ENCODE measurements around the gene CSPG4.

CSPG4 gene

DNA sequence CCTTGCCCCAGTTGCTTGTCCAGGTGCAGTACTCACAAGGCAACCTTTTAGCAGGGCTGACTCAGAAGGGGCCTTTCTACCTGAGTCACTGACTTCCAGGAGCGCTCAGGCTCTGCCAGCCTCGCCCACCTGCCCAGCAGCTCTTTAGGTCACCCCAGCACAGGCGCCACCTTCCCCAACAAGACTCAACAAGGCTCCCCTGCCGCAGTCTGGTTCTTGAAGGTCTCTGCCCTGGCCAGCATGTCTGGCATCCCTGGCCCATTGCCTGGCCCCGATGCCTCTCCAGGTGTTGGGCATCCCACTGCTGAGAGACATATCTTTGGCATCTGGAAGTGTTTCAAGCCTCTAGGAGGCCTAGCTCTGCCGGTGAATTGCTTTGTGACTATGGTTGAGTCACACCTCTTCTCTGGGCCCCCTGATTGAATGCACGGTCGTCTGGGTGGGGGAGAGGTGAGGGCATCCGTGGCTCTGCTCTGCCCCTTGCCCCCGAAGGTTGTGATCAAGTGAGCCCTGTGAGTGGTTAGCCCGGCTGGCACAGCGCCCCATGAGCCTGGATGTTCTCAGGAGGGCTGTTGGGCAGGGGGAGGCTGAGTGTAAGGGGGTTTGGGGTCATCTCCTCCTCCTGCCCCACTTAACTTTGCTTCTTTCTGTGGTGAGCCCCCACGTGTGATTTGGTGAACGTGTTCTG lies 43.3 kb downstream of the CSPG4 start:
- FAIRE-seq, result no peak

DNA sequence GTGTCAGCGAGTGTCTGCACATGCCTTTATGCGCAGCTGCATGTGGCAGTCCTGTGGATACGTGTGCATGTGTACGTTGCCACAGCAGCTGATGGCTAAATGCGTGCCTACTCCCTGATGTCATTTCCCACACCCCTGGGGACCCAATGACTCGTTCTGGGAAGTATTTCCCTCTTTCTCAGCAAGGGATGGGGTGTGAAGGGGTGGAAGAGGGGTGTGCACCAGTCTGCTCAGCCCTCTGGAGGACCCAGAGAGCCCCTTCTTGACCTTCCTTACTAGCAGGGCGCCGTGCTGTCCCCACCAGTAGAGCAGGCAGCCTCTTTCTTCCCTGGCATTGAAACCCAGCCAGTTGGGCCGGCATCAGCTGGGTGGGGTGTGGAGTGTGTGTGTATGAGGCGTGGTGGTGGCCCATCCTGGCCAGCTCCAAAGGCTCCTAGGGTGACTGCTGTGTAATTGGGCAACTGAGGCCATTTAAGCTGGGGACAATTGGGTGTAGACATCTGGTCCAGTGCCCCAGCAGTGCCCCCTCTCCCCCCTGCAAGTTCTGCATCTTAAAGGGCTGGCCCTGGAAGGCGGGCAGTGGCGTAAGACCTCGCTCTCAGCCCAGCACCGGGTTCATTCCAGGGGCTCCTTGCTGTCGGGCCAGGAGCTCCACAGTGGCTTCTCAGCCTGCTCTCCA lies 45.7 kb downstream of the CSPG4 start:
- no peak for FAIRE-seq

DNA sequence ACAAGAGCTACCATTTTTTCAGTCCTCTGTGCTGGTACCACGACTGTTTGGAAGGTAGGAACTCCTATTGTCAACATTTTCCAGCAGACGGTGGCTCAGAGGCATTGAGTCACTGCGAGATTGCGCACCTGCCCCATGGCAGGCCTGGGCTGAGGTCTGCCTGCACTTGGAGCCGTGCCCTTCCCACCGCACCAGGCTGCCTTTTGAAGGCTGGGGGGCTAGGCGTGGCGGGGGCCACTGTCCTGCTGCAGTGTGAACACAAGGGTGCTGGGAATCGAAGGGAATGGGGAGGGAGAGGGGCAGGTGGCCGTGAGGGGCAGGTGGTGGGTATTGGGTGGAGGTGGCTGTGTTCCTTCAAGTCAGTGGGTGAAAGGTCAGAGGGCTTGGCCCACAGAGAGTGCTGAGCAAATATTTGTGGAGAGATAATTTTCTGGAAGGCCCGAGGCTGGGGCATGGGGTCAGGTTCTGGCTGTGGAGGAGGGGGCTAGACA lies 48.7 kb downstream of the CSPG4 start:
- FAIRE-seq, result no peak

DNA sequence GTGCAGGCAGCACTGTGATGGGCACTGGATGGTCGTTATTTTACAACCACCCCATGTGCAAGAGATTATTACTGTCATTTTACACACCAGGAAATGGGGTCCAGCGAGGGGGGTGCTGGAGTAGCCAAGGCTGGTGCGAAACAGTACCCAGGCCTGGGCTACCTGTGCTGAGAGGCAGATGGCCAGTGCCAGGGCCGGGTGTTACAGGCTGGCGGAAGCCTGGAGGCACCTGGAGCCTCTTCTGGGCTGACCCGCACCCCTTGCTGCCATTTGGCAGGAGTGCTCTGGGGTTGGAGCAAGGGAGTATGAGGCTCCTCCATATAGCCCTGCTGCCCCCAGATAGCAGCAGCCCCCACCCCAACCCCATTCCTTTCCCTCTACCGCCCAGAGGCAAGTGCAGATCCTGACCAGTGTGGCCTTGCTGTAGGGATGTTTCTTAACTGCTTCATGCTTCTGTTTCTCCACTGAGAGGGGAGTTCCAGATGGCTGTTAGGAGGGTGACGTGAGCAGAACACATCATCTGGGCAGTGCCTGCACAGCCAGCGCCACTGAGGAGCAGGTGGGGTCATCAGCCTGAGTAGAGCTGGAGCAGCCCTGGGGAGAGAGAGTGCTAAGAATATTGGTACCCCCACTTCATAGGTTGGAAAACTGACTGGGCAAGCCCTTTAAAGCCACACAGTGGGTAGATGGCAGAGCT lies 49.7 kb downstream of the CSPG4 start:
- FAIRE-seq, result no peak

DNA sequence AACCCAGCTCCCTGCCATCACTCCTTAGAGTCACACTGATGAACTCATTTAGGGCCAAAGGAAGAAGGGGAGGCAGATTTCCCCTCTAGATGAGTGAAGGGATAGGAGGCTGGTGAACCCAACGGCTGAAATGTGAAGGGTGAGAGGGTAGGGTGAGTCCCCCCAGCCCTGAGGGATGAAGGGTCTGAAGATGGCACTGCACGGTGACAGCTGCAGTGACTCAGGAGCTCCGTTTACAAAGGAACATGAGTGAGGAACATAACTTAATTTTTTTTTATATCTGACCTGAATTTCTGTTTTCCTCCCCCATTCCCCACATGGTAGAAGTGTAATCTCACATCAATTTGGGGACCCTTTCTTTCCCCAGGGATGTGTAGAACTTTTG lies 50.9 kb downstream of the CSPG4 start:
- no peak for FAIRE-seq

DNA sequence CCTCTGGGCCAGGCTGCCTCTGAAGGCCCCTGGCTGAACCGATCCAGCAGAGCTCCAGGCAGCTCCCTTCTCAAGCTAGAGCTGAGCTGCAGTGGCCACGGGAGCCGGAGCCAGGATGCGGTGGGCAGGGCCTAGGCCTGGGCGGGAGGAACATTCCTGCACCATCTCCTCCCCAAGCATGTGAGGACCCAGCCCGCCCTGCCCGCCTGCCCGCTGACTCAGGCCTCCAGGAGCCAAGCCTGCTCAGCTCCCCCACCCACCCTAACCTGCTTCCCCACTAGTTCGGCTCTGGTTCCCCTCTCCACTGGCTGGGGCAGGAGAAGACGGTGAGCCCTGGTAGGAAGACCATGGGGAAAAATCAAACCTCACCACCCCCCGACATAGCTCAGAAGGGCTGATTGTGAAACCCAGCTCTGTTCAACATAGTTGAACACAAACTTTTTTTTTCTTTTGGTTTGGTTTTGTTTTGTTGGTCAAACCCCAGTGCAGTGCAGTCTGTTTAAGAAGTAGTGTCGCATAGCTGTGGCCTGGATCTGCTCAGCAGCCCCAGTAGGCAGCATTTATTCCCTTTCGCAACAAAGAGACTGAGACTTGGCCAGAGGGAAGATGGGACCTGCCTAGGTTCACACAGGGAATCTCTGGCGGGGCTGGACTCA lies 51.4 kb downstream of the CSPG4 start:
- no peak for FAIRE-seq

DNA sequence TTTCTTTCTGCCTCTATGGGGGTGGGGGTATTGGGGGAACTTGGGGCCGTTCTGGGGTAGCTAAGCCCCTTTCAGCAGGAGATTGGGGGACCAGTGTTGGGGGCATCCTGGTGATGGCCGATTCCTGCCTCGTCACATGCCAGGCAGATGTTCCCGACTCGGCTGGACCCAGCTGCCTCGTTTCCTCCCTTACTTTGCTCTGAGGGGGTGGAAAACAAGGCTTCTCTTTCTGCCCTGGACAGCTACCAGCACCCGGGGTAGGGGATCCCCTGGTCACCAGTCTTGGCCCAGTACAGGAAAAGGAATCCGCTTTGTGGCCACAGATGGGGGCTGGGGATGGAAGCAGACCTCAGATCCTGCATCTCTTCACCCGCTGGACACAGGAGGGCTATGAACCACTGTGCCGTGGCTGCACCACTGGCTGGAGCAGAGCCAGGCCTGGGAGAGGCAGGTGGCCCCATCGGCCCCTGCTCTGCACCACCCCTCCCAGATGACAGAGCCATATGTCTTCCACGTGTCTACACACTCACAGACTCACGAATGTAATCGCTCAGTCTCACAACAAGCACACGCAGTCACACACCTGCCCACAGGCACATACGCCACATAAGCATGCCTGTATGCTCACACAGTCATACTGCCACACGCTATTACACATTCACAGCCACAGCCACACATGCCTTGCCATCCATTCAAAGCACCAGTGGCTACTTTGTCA lies 52.6 kb downstream of the CSPG4 start:
- no peak for FAIRE-seq

DNA sequence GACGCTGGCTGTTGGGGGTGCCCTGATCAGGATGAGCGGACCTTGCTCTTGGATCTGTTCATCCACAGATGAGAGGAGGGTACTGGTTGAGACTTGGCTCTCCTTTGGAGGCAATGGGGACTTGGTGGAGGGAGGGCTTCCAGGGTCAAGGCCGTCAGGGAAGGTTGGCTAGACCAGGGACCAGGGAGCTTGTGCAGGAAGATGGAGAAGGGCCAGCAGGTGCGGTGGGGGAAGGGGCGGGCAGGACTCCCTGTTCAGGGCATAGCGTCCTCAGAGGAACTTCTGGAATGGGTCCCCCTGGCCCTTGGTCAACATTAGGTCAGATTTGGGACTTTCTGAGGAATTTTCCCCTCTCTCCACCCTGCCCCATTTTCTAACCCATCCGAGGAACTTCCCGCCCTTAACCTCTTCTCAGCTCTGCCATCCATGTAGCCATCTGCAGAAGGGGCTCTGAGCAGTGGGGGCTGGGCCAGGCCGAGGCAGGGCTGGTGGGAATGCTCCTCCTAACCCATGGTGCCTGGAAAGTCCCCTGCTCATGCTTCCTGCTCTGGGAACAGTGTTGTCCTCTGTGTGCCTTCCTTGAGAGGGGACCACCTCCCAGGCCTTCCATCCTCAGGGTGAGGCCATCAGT lies 53.4 kb downstream of the CSPG4 start:
- no peak for FAIRE-seq

DNA sequence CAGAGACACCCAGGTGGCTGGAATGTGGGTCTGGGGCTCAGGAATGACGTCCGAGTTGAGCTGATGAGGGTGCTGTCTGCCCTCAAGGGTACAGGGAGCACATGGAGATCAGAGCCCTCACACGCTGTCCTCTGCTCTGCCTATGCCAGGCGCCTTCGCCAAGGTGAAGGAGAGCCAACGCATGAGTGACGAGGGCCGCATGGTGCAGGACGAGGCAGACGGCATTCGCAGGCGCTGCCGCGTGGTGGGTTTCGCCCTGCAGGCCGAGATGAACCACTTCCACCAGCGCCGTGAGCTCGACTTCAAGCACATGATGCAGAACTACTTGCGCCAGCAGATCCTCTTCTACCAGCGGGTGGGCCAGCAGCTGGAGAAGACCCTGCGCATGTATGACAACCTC lies 55.8 kb downstream of the CSPG4 start:
- no peak for FAIRE-seq

DNA sequence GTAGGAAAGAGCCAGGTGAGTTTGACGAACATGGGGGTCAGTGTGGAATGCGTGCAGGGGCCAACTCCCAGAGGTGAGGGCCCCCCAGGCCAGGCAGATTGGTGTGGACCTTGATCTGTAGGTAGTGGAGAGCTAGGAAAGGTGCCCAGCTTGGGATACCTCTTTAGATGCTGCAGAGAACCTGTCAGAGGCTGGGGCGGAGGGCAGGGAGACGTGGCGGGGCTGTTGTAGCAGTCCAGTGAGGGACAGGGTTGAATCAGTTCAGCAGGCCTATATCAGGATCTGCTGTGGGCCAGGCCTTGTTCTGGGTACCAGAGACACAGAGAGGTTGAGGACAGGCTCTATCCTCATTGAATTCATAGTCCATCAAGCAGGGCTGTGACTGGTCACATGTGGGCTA lies 56.3 kb downstream of the CSPG4 start:
- no peak for FAIRE-seq

DNA sequence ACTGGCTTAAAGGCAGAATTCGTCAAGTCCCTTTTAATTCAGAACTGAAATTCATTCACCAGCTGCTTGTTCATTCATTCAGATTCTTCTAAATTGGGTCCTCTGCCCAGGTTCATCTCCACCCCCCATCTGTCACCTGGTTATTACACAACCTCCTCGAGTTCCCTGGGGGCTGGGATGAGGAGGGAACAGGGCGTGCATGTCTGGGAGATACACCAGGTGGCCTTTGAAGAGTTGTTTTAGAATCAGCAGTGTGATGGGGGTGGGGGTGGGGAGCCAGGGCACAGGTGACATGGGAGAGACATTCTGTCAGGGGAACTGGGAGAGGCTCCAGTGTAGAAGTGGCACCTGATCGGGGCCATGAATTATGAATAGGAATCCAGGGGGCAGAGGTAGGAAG lies 56.7 kb downstream of the CSPG4 start:
- FAIRE-seq, result no peak

DNA sequence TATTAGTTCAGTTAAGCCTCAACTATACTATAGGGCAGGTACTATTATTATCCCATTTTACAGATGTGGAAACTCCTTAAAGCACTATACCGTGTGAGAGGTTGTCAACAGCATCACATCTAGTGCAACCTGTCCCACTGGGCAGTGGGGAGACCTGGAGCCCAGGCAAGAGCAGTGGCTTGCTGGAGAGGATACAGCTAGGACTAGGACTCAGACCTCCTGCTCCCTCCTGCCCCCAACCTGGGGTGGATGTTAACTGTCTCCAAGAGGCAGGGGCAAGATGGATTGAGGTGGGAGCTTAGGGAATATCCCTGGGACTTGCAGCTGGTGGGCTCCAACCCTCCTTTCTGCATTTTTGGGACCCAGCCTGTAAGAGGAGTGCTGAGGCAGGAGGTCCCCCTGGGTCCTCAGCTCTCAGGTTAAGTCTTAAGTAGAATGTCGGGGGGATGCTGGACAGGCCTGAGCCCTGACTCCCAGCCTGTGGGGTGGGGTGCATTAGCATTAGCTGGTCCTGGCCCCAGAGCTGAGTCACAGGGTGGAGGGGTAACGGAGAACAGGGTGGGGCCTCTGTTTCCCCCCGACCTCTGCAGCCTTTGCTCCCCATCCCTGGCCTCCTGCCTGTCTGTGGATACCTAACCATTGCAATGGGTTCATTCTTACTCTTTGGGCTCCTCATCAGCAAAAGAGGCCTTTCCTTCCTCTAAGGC lies 58.3 kb downstream of the CSPG4 start:
- no peak for FAIRE-seq

DNA sequence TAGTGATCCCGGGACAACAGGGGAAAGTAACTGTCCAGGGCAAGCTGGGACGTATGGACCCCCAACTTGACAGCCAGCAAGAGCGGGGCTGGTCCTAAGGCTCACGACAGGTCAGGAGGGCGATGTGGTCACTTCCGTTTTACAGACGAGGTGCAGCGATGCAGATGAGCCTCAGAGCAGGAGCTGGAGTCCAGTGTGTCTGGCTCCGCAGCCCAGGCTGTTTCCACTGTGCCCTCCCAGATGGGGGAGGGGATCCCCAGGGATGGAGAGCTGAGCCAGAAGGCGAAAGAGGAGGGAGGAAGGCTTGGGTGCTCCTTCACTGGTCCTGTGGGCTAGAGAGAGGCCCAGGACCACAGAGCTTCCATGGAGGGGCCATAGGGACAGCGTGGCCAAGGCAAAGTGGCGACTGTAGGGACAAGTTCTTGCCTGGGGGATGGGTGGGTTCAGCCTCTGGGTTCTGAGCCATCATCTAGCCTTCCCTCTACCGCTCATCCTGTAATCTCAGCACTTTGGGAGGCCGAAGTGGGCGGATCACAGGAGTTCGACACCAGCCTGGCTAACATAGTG lies 59.2 kb downstream of the CSPG4 start:
- no peak for FAIRE-seq

DNA sequence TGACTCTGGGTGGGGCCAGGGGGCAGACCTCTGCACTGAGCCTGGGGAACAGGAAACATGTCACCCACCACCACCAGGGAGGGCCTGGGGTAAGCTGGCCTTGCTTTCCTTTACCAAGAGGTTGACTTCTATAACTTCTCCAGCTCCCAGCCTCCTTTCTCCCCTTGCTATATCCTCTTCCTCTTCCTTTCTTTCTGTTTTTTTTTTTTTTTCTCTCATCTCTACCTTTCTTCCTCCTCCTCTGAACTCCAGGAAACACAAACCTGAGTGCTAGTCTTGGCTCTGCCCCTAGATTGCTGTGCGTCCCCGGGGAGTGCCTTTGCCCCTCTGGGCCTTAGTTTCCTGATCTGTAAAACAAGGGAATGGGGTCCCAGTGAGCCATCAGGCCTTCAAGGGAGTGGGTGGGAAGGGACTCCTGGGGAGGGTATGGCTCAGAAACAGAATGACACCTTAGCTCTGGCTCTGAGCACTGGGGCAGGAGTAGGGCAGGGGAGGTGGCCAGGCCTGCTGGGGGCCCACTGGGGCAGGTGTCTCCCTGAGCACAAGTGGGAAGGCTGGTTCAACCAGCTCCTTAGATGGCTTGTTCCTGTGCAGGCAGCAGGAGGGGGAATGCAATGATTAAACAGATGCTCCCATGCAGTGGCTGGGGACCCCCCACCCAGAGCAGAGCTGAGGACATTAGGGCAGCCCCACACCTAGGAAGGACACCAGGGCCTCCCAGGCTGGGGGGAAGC lies 60.7 kb downstream of the CSPG4 start:
- FAIRE-seq, result no peak

DNA sequence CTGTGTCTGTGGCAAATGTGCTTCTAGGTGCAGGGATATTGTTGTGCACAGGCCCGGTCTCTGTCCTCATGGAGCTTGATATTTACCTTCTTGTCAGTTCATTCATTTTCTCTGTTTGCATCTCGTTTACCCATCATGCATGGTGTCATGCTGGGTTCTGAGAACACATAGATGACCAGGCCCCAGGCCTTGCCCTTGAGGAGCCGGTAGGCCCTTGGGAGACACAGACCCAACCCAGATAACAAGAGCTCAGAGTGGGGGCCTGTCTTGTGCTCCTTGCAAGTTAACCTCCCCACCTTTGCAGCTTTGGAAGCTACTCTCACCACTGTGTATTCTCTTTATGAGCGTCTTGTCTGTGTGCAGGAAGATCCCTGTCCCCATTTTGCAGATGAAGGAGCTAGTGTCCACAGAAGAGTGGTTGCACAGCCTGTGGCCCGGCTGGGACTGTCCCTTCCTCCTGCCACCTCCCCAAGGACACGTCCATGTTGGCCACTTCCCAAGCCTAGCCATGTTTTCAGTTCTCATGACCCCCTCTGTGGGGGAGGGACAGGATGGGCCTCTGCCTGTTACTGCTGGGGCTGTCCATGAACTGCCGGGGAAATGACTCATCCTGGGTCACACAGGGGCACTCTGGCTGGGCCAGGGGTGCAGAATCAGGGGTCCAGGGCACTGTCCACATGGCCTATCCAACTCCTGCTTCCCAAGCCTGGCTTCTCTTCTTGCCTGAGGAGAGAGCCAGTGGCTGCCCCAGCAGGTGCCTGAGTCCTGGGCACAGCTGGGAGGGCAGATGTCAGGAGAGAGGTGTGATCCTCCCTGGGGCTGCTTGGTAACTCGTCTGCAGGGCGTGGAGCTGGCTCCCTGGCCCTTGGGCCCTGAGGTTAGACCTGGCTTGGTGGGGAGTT lies 61.5 kb downstream of the CSPG4 start:
- FAIRE-seq, result no peak

DNA sequence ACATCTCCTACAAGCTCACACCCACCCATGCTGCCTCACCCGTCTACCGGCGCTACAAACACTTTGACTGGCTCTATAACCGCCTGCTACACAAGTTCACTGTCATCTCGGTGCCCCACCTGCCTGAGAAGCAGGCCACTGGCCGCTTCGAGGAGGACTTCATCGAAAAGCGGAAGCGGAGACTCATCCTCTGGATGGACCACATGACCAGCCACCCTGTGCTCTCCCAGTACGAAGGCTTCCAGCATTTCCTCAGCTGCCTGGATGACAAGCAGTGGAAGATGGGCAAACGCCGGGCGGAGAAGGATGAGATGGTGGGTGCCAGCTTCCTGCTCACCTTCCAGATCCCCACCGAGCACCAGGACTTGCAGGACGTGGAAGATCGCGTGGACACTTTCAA lies 62.8 kb downstream of the CSPG4 start:
- no peak for FAIRE-seq

DNA sequence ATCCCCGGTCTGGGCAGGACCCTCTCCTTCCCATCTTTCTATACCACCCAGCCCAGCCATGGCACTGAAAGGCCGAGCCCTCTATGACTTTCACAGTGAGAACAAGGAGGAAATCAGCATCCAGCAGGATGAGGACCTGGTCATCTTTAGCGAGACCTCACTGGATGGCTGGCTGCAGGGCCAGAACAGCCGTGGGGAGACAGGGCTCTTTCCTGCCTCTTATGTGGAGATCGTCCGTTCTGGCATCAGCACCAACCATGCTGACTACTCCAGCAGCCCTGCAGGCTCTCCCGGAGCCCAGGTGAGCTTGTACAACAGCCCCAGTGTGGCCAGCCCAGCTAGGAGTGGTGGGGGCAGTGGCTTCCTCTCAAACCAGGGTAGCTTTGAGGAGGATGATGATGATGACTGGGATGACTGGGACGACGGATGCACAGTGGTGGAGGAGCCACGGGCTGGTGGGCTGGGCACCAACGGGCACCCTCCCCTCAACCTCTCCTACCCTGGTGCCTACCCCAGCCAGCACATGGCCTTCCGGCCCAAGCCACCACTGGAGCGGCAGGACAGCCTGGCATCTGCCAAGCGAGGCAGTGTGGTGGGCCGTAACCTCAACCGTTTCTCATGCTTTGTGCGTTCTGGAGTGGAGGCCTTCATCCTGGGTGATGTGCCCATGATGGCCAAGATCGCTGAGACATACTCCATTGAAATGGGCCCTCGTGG lies 63.4 kb downstream of the CSPG4 start:
- no peak for FAIRE-seq

DNA sequence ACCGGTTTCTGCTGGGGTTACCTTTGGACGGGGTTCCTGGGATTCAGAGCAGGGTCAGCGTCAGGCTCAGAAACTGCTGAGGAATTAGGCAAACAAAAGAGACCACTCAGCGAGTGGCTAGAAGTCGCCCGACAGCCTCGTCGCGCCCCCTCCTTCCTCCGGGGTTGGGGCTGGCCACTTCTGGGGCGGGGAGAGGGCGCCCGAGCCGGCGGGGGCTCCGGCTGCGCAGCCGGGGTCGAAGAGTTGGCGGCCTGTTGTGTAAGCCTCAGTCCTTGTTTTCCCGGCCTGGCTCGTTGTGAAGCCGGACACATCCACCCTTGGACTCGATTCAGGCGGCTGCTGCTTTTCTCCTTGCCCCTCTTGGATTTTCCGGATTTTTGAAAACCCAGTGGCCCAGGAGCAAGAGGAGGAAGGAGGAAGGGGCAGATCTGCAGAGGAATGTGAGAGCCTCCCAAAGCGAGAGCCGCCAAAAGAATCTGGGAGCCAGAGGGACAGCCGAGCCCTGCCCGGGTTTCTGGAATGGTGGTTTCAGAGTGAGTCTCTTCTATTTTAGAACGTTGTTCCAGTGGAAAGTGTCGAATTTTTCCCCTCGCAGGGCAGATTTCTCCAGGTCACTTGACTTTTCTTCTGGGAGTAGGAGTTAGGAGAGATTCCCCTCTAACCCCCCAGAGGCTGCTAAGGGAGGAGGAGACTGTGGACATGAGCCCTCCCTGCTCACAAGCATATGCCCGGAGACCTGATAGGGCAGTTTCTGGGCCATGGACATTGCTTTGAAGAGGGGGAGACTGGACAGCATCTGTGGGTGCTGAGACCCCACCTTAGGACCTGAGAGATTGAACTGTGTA lies 64.3 kb downstream of the CSPG4 start:
- FAIRE-seq, result no peak

Data from islet of Langerhans (tissue), 1 donor.